H9 (cell line): Measurements from ENCODE around the gene SLC10A4. TPM values are rescaled to one million over a fixed set of nuclear protein-coding genes. Genes with fewer than 3 reads are reported as not detected.

ENCODE experiments used
- DNase-seq: peaks from one replicate; pipeline ENCODE4 v3.0.0-alpha.2; 2017
- H2AFZ ChIP-seq: one replicate; pipeline ENCODE4 v1.6.1; 2013; ENCODE audit warnings: mild to moderate bottlenecking, low read length, control low read depth, moderate library complexity
- H2AK5ac ChIP-seq: 2 replicates; pipeline ENCODE4 v1.6.1; 2013; ENCODE audit warnings: low read length, control low read depth, mixed read lengths; ENCODE audit not compliant: insufficient read length
- H2BK120ac ChIP-seq: one replicate; pipeline ENCODE4 v1.6.1; 2013; ENCODE audit warnings: low read depth, mild to moderate bottlenecking, low read length, control low read depth, inconsistent platforms; ENCODE audit not compliant: poor library complexity, severe bottlenecking
- H2BK12ac ChIP-seq: 2 replicates; pipeline ENCODE4 v1.6.1; 2013; ENCODE audit warnings: low read length, control low read depth, mixed read lengths, low read depth; ENCODE audit not compliant: insufficient read length
- H2BK15ac ChIP-seq: 2 replicates; pipeline ENCODE4 v1.6.1; 2013; ENCODE audit warnings: low read depth, low read length, control low read depth
- H2BK20ac ChIP-seq: one replicate; pipeline ENCODE4 v1.6.1; 2013; ENCODE audit warnings: low read depth, mild to moderate bottlenecking, low read length, control low read depth, inconsistent platforms; ENCODE audit not compliant: poor library complexity, severe bottlenecking
- H2BK5ac ChIP-seq: 2 replicates; pipeline ENCODE4 v1.6.1; 2013; ENCODE audit warnings: low read length, control low read depth, mixed read lengths; ENCODE audit not compliant: insufficient read length
- H3K14ac ChIP-seq: 2 replicates; pipeline ENCODE4 v1.6.1; 2013; ENCODE audit warnings: low read length, control low read depth; ENCODE audit not compliant: insufficient read depth
- H3K18ac ChIP-seq: 2 replicates; pipeline ENCODE4 v1.6.1; 2013; ENCODE audit warnings: low read depth, mild to moderate bottlenecking, mixed read lengths, low read length, control low read depth; ENCODE audit not compliant: insufficient read length
- H3K23ac ChIP-seq: 2 replicates; pipeline ENCODE4 v1.6.1; 2013; ENCODE audit warnings: low read length, control low read depth, mixed read lengths, low read depth; ENCODE audit not compliant: insufficient read length
- H3K23me2 ChIP-seq: 2 replicates; pipeline ENCODE4 v1.6.1; 2013; ENCODE audit warnings: low read depth, mild to moderate bottlenecking, mixed read lengths, low read length, control low read depth; ENCODE audit not compliant: insufficient read length, poor library complexity, severe bottlenecking
- H3K27ac ChIP-seq: 2 replicates; pipeline ENCODE4 v1.5.1; 2013; ENCODE audit warnings: low read length, control low read depth, mixed read lengths, low read depth; ENCODE audit not compliant: insufficient read length
- H3K27me3 ChIP-seq: 2 replicates; pipeline ENCODE4 v1.6.1; 2013; ENCODE audit warnings: low read length, control low read depth, inconsistent platforms; ENCODE audit not compliant: insufficient read depth
- H3K4ac ChIP-seq: 2 replicates; pipeline ENCODE4 v1.6.1; 2013; ENCODE audit warnings: low read depth, mild to moderate bottlenecking, control low read depth, inconsistent platforms, low read length, moderate library complexity
- H3K4me1 ChIP-seq: 2 replicates; pipeline ENCODE4 v1.6.1; 2013; ENCODE audit warnings: low read length, control low read depth, inconsistent platforms; ENCODE audit not compliant: insufficient read depth
- H3K4me2 ChIP-seq: 2 replicates; pipeline ENCODE4 v1.6.1; 2013; ENCODE audit warnings: low read length, control low read depth, mixed read lengths; ENCODE audit not compliant: insufficient read length, insufficient read depth
- H3K56ac ChIP-seq: 2 replicates; pipeline ENCODE4 v1.6.1; 2013; ENCODE audit warnings: low read depth, mild to moderate bottlenecking, mixed read lengths, low read length, control low read depth; ENCODE audit not compliant: insufficient read length
- H3K79me1 ChIP-seq: 2 replicates; pipeline ENCODE4 v1.6.1; 2013; ENCODE audit warnings: low read depth, mild to moderate bottlenecking, moderate library complexity, low read length, control low read depth, inconsistent platforms; ENCODE audit not compliant: insufficient read depth, poor library complexity, severe bottlenecking
- H3K79me2 ChIP-seq: 2 replicates; pipeline ENCODE4 v1.6.1; 2013; ENCODE audit warnings: low read length, control low read depth, inconsistent platforms; ENCODE audit not compliant: insufficient read depth
- H3K9ac ChIP-seq: 2 replicates; pipeline ENCODE4 v1.6.1; 2013; ENCODE audit warnings: low read length, control low read depth, mixed read lengths; ENCODE audit not compliant: insufficient read length; ENCODE audit errors: extremely low read depth
- H3K9me3 ChIP-seq: one replicate; pipeline ENCODE4 v1.6.1; 2013; ENCODE audit warnings: low read depth, low read length, inconsistent platforms; ENCODE audit not compliant: control insufficient read depth
- H3T11ph ChIP-seq: one replicate; pipeline ENCODE4 v1.6.1; 2013; ENCODE audit warnings: mild to moderate bottlenecking, low read length, control low read depth, inconsistent platforms
- H4K20me1 ChIP-seq: one replicate; pipeline ENCODE4 v1.6.1; 2013; ENCODE audit not compliant: control insufficient read depth, insufficient read length, insufficient read depth
- H4K5ac ChIP-seq: 2 replicates; pipeline ENCODE4 v1.6.1; 2013; ENCODE audit warnings: low read depth, mild to moderate bottlenecking, mixed read lengths, low read length, control low read depth; ENCODE audit not compliant: insufficient read length
- H4K8ac ChIP-seq: replicated peaks from 2 replicates; pipeline ENCODE4 v1.6.1; 2013; ENCODE audit warnings: low read length, control low read depth, mixed read lengths, low read depth; ENCODE audit not compliant: insufficient read length
- H4K91ac ChIP-seq: 2 replicates; pipeline ENCODE4 v1.6.1; 2013; ENCODE audit warnings: low read depth, mild to moderate bottlenecking, moderate library complexity, mixed read lengths, low read length, control low read depth; ENCODE audit not compliant: insufficient read length
- H3K27ac Mint-ChIP-seq, 3 experiments: 2 replicates in 2 of 3; 3 replicates in 1 of 3; pipeline ENCODE4 v1.8.0; 2020 to 2021; ENCODE audit warnings: mixed read lengths in 3 of 3, mild to moderate bottlenecking in 1 of 3, moderate library complexity in 1 of 3
- H3K27me3 Mint-ChIP-seq: 2 replicates; pipeline ENCODE4 v1.8.0; 2021; ENCODE audit warnings: low read depth, mild to moderate bottlenecking, moderate library complexity, mixed read lengths
- H3K36me3 Mint-ChIP-seq, 3 experiments: 2 replicates in 2 of 3; 3 replicates in 1 of 3; pipeline ENCODE4 v1.8.0; 2020 to 2021; ENCODE audit warnings: low read depth in 3 of 3, mixed read lengths in 3 of 3; ENCODE audit not compliant: insufficient read depth in 1 of 3
- H3K4me1 Mint-ChIP-seq, 2 experiments: 2 replicates each; pipeline ENCODE4 v1.8.0; 2020; ENCODE audit warnings: mixed read lengths in 2 of 2
- H3K4me3 Mint-ChIP-seq, 2 experiments: 2 replicates in 1 of 2; 3 replicates in 1 of 2; pipeline ENCODE4 v1.8.0; 2020 to 2021; ENCODE audit warnings: mild to moderate bottlenecking in 2 of 2, mixed read lengths in 2 of 2, moderate library complexity in 1 of 2
- H3K9me3 Mint-ChIP-seq, 2 experiments: 2 replicates in 1 of 2; 3 replicates in 1 of 2; pipeline ENCODE4 v1.8.0; 2020; ENCODE audit warnings: mild to moderate bottlenecking in 2 of 2, mixed read lengths in 2 of 2, moderate library complexity in 1 of 2
- CTCF ChIP-seq: fragments of 200-600 bp; sonication (generic); conservative IDR thresholded peaks from 3 replicates; pipeline ENCODE4 v1.8.0; 2021; ENCODE audit warnings: antibody characterized with exemption, mild to moderate bottlenecking
- WGBS: extraction: QIAGEN DNeasy Blood & Tissue Kit; methylation state at CpG from one replicate; pipeline ENCODE4 v1.1.7; 2013; ENCODE audit warnings: missing lambda C conversion rate, low lambda C conversion rate, mixed read lengths; ENCODE audit not compliant: insufficient read length; ENCODE audit errors: extremely low coverage; 5-methylcytosine and 5-hydroxymethylcytosine counted together
- total RNA-seq: library from RNA; stranded (reverse); gene quantifications from 2 replicates; pipeline ENCODE4 v1.2.1, GENCODE V29; 2021

SLC10A4 gene
- total RNA-seq, 1 experiment from 2014 or later = 1.7 TPM

GRCh38 chr4:48498895-48499294 is 15.8 kb downstream of the SLC10A4 start:
- no peaks in the 10 kb centered on the region for H3K27me3 ChIP-seq
- no peak overlapping the region for H3K23ac ChIP-seq
- no peak overlapping the region for H3K4ac ChIP-seq
- Mint-ChIP-seq H3K27ac (no peak overlapping the region), H3K27me3 (peaks cover 2% of the 10 kb centered on the region; the same call in 1 of the 2 replicates), H3K4me1 (peaks cover 5 to 8% of the 10 kb centered on the region in 2 experiments), H3K36me3 (peaks cover 5 to 24% (median 17%) of the 10 kb centered on the region in 3 experiments; a peak in 6 of 7 replicates), H3K9me3 (no peaks in the 10 kb centered on the region), H3K4me3 (no peak overlapping the region)
- no peak overlapping the region for H3K9ac ChIP-seq
- no peak overlapping the region for H4K91ac ChIP-seq
- H2AFZ ChIP-seq = no peak overlapping the region
- no peaks in the 10 kb centered on the region for H4K20me1 ChIP-seq
- H3T11ph ChIP-seq = no peak overlapping the region
- DNase-seq = no peak
- no peak overlapping the region for H2BK15ac ChIP-seq
- H3K9me3 ChIP-seq = no peaks in the 10 kb centered on the region
- no peaks in the 10 kb centered on the region for H3K23me2 ChIP-seq
- H3K14ac ChIP-seq = no peak overlapping the region
- no peak overlapping the region for H3K56ac ChIP-seq
- H3K27ac ChIP-seq = no peak overlapping the region
- WGBS = no CpG with 5 or more reads among the region's 4 CpGs
- H3K4me2 ChIP-seq = no peak overlapping the region
- H2AK5ac ChIP-seq = no peak overlapping the region
- H2BK12ac ChIP-seq = no peak overlapping the region
- H3K79me2 ChIP-seq = no peaks in the 10 kb centered on the region
- no peak overlapping the region for H4K5ac ChIP-seq
- H4K8ac ChIP-seq = no peak overlapping the region
- no peak overlapping the region for H2BK120ac ChIP-seq
- no peaks in the 10 kb centered on the region for H3K79me1 ChIP-seq
- no peak overlapping the region for H2BK5ac ChIP-seq
- H3K4me1 ChIP-seq = no peaks in the 10 kb centered on the region
- H2BK20ac ChIP-seq = no peak overlapping the region
- H3K18ac ChIP-seq = no peak overlapping the region
- TF ChIP-seq CTCF = no peak
